HG03575 (cell line): ENCODE results near the gene TTLL11.
"Not testable (repeated sequence)": the region's sequence is repeated elsewhere in the genome, so short reads cannot be mapped to it uniquely, and the experiment has no call there.

Experiments used
- ATAC-seq: cut with Tn5 transposase; IDR thresholded peaks from one replicate; pipeline ENCODE4 v1.9.1; 2021; ENCODE audit not compliant: unreplicated experiment, insufficient number of reproducible peaks, low FRiP score; ENCODE audit errors: extremely low read depth

Gene TTLL11

DNA sequence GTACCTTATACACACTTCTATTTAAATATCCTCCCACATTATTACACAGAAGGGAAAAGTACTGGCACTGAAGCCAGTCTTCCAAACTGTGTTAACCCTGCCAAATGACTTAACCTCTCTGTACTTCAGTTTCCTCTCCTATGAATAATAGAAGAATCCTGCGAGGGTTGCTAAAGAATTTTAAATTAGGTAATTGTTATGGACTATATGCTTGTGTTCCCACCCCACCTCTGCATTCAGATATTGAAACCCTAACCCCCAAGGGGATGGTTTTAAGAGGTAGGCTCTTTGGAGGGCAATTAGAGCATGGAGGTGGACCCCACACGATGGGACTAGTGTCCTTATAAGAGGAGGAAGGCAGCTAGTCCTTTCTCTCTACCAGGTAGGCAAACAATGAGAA, 72.7 kb downstream of the TTLL11 start:
- no peak for ATAC-seq

GRCh38 chr9:122016744-122017143, 76.4 kb downstream of the TTLL11 start:
- no peak for ATAC-seq

- no peak for ATAC-seq
Observed at GRCh38 chr9:122016309-122016708, 76.8 kb downstream of the TTLL11 start.

DNA sequence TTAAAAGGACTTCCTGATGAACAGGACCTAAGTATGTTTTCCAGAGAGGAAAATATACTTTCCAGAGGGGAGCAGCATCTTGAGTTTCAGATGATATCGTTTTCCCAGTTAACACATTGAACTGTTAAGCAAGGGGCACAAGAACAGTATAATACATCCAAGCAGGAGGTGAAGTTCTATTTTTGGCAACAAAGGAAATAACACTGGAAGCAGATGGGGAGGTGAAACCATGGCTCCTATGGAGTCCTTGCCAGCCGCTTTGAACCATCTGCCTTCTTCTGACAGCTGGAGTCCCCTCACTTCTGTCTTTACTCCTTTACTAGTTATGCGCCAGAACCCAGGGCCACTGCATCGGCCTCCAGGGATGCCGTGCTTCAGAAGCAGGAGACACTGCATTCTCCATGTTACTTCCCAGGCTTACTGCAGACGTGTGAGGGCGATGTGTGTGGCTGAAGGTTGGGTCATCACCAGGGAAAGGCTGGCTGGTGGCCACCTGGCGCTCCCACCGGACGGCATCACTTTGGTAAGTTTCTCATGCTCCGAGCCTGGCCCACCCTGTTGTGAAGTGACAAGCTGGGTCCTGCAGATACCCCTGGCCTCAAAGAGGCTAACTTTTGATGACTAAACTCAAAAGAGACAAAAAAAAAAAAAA, 77.8 kb downstream of the TTLL11 start:
- ATAC-seq = no peak

DNA sequence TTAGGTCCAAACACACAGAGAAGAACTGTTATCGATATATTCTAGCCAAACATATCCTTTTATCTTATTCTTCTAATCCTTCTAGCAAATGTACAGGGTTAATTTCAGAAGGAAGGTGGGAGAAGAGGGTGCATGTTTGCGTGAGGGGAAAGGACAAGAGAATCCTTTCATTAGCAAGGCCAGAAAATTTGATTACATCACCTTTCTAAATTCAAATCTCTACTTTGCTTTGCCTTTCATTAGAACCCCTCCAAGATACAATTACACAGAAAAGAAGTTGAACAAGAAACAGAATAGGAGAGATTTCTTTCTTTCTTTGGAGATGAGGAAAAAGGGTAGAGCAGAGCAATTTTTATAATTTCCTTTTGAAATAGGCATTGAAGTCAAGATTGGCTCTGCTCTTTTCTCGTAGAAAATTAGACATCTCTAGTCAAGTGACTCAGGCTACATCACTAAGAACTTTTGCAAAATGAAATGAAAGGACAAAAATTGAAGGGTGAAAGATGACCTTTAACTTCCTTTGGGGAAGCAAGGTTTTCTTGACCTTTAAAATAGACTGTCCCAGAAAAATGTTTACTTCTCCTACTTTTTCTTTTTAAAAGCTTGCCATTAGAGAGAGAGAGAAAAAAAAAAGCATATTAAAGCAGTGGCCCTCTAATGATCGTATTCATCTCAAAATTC, 81.2 kb downstream of the TTLL11 start:
- ATAC-seq = no peak

- no peak for ATAC-seq
Observed at GRCh38 chr9:122008559-122008958, 84.5 kb downstream of the TTLL11 start.

DNA sequence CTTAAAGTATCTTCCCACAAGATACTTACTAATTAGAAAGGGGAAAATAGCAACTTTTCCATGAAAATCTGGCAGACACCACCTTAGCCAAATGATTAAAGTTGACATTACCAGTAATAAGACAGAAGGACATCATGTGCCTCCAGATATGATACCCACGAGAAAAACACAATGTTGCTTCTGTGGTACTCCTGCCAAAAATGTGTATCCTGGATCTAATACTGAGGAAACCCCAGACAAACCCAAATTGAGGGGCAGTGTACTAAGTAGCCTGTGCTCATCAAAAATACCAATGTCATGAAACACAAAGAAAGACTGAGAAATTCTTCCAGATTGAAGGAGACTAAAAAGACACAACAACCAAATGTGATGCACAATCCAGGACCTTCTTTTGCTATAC, 85.3 kb downstream of the TTLL11 start:
- no peak for ATAC-seq

DNA sequence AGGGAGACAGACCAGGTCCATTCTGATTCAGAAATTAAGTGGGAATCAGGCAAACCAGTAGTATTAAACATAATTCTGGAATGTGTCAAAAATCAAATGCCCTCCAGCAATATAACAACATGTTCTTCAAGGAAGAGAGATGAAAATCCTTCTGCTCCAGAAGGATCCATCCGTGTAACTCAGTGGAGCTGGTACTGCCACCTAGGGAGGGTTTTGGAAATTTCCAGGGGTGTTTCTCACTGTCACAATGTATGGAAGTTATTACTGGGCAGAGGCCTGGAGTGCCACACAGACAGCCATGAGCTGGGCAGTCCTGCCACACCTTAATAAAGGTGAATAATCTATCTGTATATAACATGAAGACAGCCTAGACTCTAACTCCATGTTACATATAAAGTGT, 87.5 kb downstream of the TTLL11 start:
- ATAC-seq = no peak

GRCh38 chr9:122004589-122004988, 88.5 kb downstream of the TTLL11 start:
- no peak for ATAC-seq

GRCh38 chr9:122001491-122002201, 91.5 kb downstream of the TTLL11 start:
- ATAC-seq = no peak

GRCh38 chr9:122000526-122000925, 92.6 kb downstream of the TTLL11 start:
- not testable (repeated sequence) for ATAC-seq

DNA sequence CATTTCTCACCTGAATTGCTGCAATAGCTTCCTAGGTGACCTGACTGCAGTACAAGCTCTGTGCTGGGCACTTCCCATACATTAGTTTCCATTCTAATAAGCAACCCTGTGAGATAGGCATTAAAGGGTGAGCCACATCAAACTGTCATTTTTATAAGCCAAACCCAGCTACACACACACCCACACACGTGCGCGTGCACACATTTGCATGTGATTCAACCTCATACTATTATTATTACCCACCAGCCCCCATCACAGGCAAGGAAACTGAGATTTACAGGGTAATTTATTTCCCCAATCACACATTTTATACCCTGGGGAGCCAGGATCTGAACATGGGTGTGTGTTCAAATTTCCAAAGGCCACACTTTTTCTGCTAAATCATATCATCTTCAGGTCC, 93.6 kb downstream of the TTLL11 start:
- no peak for ATAC-seq

- no peak for ATAC-seq
Observed at GRCh38 chr9:121998513-121999049, 94.5 kb downstream of the TTLL11 start.

GRCh38 chr9:121997791-121998190, 95.3 kb downstream of the TTLL11 start:
- no peak for ATAC-seq

- no peak for ATAC-seq
Observed at GRCh38 chr9:121996783-121997182, 96.3 kb downstream of the TTLL11 start.

GRCh38 chr9:121995997-121996396, 97.1 kb downstream of the TTLL11 start:
- no peak for ATAC-seq

DNA sequence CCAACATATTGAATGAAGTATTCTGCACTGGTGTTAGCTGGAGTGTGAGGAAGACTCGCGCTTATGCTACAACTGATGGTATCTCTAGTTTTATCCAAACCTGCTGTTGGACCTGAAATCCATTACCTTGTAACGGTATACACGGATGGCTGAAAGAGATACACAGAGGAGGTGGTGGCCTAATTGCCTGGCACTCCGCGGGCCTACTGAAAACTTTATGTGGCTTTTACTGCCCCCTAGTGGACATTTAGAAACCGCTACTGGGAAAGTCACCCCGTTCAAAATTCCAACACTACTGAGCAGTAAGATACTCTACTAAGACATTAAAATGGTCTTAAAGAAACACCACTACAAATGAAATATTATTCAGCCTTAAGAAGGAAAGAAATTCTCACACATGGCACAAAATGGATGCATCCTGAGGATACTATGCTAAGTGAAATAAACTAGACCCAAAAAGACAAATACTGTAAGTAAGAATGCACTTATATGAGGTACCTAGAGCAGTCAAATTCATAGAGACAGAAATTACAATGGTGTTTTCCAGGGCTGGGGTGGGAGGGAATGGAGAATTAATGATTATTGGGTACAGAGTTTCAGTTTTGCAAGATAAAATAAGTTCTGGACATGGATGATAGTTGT, 100.4 kb downstream of the TTLL11 start:
- ATAC-seq = no peak

- no peak for ATAC-seq
Observed at GRCh38 chr9:121991307-121991661, 101.8 kb downstream of the TTLL11 start.

- ATAC-seq = no peak
Observed at GRCh38 chr9:121990600-121991306, 102.4 kb downstream of the TTLL11 start.
